Measurements from ENCODE around the gene CD200R1.

CD200R1 gene

GRCh38 chr3:112908252-112908651 is 66.7 kb downstream of the CD200R1 start:
- in situ Hi-C loops (cut with HindIII; ENCODE audit: low pct_ligation_motif_present, low pct_unique_long_range_greater_than_20kb, low sequenced_read_pairs): no loop called here
- DNase-seq: no peak

- DNase-seq: no peak
- in situ Hi-C loops (cut with HindIII; ENCODE audit: low pct_ligation_motif_present, low pct_unique_long_range_greater_than_20kb, low sequenced_read_pairs): no loop called here
Measured at GRCh38 chr3:112904786-112905185, 70.1 kb downstream of the CD200R1 start.

GRCh38 chr3:112900113-112900512 is 74.8 kb downstream of the CD200R1 start:
- DNase-seq: no peak
- in situ Hi-C loops (cut with HindIII; ENCODE audit: low pct_ligation_motif_present, low pct_unique_long_range_greater_than_20kb, low sequenced_read_pairs): no loop called here

DNA sequence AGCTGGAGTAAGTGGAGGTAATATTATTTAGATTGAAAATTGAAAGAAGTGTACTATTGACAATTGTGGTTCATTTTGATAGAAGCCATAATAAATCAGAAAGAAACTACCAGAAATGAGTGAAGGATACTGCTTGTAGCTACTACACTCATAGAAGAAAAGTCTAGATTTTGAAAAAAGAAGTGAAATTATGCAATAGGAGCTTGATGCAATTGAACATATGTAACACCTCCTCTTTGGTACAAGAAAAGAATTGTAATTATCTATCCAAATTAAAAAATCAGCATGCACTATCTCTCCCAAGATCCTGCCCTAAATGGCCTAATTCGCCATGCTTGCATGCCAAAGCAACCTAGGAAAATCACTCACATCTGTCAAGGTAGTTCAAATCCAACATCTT is 77.1 kb downstream of the CD200R1 start:
- in situ Hi-C loops (cut with HindIII; ENCODE audit: low pct_ligation_motif_present, low pct_unique_long_range_greater_than_20kb, low sequenced_read_pairs): no loop called here
- DNase-seq: no peak

DNA sequence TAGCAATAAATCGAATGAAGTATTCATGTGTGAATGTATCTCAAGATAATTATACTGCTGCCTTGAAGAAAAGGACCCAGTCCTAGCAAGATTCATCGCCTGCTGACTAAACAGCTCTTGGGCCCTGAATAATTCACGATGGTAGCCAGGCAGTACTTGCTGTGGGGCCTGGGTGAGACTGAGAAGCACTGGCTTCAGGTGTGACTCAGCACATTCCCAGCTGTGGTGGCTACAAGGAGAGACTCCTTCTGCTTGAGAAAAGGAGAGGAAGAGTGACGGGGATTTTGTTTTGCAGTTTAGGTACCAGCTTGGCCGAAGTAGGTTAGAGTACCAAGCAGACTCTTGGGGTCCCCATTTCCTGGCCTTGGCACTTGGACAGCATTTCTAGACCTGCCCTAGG is 80.6 kb downstream of the CD200R1 start:
- DNase-seq: peak; percentile 22
- in situ Hi-C loops (cut with HindIII; ENCODE audit: low pct_ligation_motif_present, low pct_unique_long_range_greater_than_20kb, low sequenced_read_pairs): no loop called here

DNA sequence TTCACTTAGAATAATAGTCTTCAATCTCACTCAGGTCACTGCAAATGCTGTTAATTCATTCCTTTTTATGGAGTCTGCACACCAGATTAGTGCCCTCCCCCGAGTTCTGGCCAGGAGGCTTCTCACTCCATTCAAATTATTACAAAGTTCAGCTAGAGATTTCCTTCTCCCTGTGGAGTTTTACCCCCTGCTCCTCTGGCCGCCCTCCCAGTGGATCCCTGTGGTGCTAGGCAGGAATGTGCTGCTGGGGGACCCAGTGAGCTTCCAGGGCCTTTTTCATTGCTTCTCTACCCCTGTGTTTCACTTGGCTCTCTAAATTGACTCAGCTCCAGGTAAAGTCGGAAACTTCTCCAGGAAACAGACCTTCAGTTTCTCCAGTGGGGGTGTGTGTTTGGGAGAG is 85.5 kb downstream of the CD200R1 start:
- no peak for DNase-seq
- in situ Hi-C loops (cut with HindIII; ENCODE audit: low pct_ligation_motif_present, low pct_unique_long_range_greater_than_20kb, low sequenced_read_pairs): no loop called here

DNA sequence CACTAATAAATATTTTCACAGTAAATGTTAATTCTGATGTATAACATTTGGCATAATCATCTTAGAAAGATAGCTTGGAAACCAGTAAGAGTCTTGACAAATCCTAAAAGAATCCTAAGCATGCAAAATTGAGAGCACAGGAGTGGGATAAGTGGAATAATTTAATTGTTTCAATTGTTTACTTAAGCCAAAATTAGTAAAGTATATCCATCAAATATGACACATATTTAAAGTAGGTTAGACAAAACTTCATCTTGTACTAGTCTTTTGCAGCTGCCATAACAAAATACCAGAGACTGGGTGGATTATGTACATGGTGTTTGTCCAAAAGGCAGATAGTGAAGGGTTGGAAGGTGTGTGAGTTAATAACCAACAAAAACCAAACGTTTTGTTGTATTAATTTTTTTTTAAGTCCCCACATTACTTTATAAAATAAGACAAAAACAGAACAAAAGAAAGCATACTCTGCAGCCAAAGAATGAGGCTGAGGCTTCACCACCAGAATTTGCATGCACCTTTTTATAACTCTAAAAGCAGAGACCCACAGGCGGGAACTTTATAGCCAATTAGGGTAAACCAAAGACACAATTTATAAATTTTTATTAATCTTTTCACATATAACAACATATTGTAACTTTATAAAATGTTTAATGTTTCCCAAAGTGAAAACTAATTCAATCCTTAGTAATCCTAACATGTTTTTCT is 86.4 kb downstream of the CD200R1 start:
- in situ Hi-C loops (cut with HindIII; ENCODE audit: low pct_ligation_motif_present, low pct_unique_long_range_greater_than_20kb, low sequenced_read_pairs): no loop called here
- DNase-seq: no peak

DNA sequence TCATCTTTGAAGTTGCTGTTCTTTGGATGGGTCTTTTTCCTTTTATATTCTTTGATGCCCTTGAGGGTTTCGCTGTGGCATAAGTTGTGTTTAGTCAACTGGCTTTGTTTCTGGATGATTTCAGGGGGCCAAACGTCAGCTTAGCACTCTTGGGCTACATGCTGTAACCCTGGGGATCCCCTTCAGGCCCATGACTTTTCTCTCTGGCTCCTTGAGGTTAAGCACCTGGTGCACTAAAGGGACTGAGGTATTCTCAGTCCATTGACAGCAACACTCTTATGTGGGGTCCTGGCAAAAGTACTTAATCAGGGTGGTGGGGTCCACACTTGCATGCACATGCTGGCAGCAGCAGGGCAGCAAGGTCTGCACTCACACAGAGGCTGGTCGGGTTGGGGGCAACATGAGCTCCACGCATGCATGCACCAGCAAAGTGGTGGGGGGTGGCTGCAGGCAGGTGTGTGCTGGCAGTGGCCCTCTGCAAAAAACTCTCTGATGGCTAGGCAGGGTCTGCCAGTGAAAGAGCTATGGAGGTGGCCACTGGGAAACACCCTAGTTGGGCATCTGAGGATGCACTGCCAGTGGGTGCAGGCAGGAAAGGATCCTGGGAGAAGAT is 90.1 kb downstream of the CD200R1 start:
- DNase-seq: no peak
- in situ Hi-C loops (cut with HindIII; ENCODE audit: low pct_ligation_motif_present, low pct_unique_long_range_greater_than_20kb, low sequenced_read_pairs): no loop called here

- in situ Hi-C loops (cut with HindIII; ENCODE audit: low pct_ligation_motif_present, low pct_unique_long_range_greater_than_20kb, low sequenced_read_pairs): no loop called here
- no peak for DNase-seq
Measured at GRCh38 chr3:112881891-112882290, 93.0 kb downstream of the CD200R1 start.

DNA sequence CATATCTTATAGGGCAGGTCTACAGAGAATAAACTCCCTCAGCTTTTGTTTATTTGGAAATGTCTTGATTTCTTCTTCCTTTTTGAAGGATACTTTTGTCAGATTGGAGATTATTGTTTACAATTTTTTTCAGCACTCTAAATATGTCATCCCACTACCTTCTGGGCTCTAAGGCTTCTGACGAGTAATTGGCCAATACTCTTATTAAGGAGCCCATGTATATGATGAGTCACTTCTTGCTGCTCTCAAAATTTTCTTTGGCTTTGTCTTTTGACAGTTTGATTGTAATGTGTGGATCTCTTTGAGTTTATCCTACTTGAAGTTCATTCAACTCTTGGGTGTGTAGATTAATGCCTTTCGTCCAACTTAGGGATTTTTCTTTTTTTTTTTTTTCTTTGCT is 99.3 kb downstream of the CD200R1 start:
- DNase-seq: no peak
- in situ Hi-C loops (cut with HindIII; ENCODE audit: low pct_ligation_motif_present, low pct_unique_long_range_greater_than_20kb, low sequenced_read_pairs): no loop called here

GRCh38 chr3:112874725-112875124 is 100.2 kb downstream of the CD200R1 start:
- no peak for DNase-seq
- in situ Hi-C loops (cut with HindIII; ENCODE audit: low pct_ligation_motif_present, low pct_unique_long_range_greater_than_20kb, low sequenced_read_pairs): no loop called here

GRCh38 chr3:112873632-112874031 is 101.3 kb downstream of the CD200R1 start:
- in situ Hi-C loops (cut with HindIII; ENCODE audit: low pct_ligation_motif_present, low pct_unique_long_range_greater_than_20kb, low sequenced_read_pairs): no loop called here
- DNase-seq: no peak

DNA sequence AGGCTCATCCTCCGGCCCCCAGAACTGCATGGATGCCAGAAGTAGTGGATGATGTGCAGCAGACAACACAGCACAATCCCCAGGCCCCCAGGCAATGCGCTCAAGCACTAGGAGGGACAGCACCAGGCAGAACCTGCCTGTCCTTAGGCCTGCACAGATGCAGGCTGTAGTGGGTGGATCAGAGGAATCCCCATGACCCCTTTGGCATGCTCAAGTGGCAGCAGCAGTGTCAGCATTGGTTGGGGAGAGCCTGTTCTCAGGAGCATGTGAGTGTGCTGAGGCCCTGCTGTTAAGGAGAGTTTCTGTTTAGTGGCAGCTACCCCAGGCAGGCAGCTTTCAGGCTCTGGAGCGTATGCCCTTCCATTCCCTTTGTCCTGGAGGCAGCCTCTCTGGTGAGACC is 103.2 kb downstream of the CD200R1 start:
- in situ Hi-C loops (cut with HindIII; ENCODE audit: low pct_ligation_motif_present, low pct_unique_long_range_greater_than_20kb, low sequenced_read_pairs): no loop called here
- no peak for DNase-seq

All from ACHN (cell line).